Muscle layer of colon (tissue), 2 donors: Measurements from ENCODE around the gene RNF224.

ENCODE experiments used
- H3K27ac ChIP-seq: one replicate; pipeline ENCODE4 v1.7.0; 2013; ENCODE audit warnings: low read depth, mild to moderate bottlenecking, low read length, moderate library complexity
- H3K27me3 ChIP-seq, 2 donors: one replicate each; pipeline ENCODE4 v1.7.0; 2013; ENCODE audit warnings: low read length in 2 of 2, mild to moderate bottlenecking in 2 of 2; ENCODE audit not compliant: insufficient read depth in 2 of 2, control insufficient read depth in 1 of 2
- H3K36me3 ChIP-seq: one replicate; pipeline ENCODE4 v1.7.0; 2013; ENCODE audit warnings: mild to moderate bottlenecking, low read length; ENCODE audit not compliant: insufficient read depth
- H3K4me1 ChIP-seq: one replicate; pipeline ENCODE4 v1.7.0; 2013; ENCODE audit warnings: mild to moderate bottlenecking, low read length; ENCODE audit not compliant: insufficient read depth
- H3K4me3 ChIP-seq, 2 donors: one replicate each; pipeline ENCODE4 v1.7.0; 2013; ENCODE audit warnings: low read length in 2 of 2, low read depth in 1 of 2, mild to moderate bottlenecking in 1 of 2, moderate library complexity in 1 of 2
- H3K9ac ChIP-seq: one replicate; pipeline ENCODE4 v1.7.0; 2013; ENCODE audit warnings: low read length
- H3K9me3 ChIP-seq: one replicate; pipeline ENCODE4 v1.7.0; 2013; ENCODE audit warnings: mild to moderate bottlenecking, low read length
- donor health status: abdominal sarcoma.
- donor health status: Adenocarcinoma of cecum.

RNF224 gene

GRCh38 chr9:137227054-137227852 lies at the start of gene RNF224:
Gene RNF224, plus strand, starts transcription at chr9:137227502. Its CDS starts 834 bp downstream, at chr9:137228336.
- no peak within 1 kb of the TSS for H3K27ac ChIP-seq

GRCh38 chr9:137178201-137178938 lies 48.9 kb upstream of the RNF224 start:
- Histone ChIP-seq H3K36me3 (peaks cover 36% of the 10 kb centered on the region), H3K27me3 (peaks cover 0 to 6% of the 10 kb centered on the region in 2 donors), H3K27ac (no peak overlapping the region), H3K9me3 (no peaks in the 10 kb centered on the region), H3K4me1 (no peaks in the 10 kb centered on the region), H3K4me3 (no peak overlapping the region), H3K9ac (no peak overlapping the region)

More at GRCh38 chr9:137227054-137227852, at the start of gene RNF224:
- Histone ChIP-seq H3K36me3 (no peaks in the 10 kb centered on the region), H3K9ac (no peak within 1 kb of the TSS), H3K27me3 (peaks cover 4 to 52% of the 10 kb centered on the region in 2 donors), H3K4me1 (peaks cover 5% of the 10 kb centered on the region), H3K4me3 (no peak within 1 kb of the TSS), H3K9me3 (no peaks in the 10 kb centered on the region)

GRCh38 chr9:137178939-137179630 lies 48.2 kb upstream of the RNF224 start:
- Histone ChIP-seq H3K9me3 (no peaks in the 10 kb centered on the region), H3K9ac (no peak overlapping the region), H3K27ac (no peak overlapping the region), H3K4me3 (no peak overlapping the region), H3K4me1 (no peaks in the 10 kb centered on the region), H3K36me3 (peaks cover 43% of the 10 kb centered on the region), H3K27me3 (peaks cover 0 to 4% of the 10 kb centered on the region in 2 donors)

- Histone ChIP-seq H3K4me3 (no peak overlapping the region), H3K36me3 (peaks cover 48% of the 10 kb centered on the region), H3K4me1 (no peaks in the 10 kb centered on the region), H3K27me3 (no peaks in the 10 kb centered on the region), H3K9me3 (no peaks in the 10 kb centered on the region), H3K9ac (no peak overlapping the region), H3K27ac (no peak overlapping the region)
Observed at GRCh38 chr9:137179761-137180160, 47.5 kb upstream of the RNF224 start.

GRCh38 chr9:137180491-137180890 lies 46.8 kb upstream of the RNF224 start:
- Histone ChIP-seq H3K4me1 (no peaks in the 10 kb centered on the region), H3K27ac (no peak overlapping the region), H3K4me3 (no peak overlapping the region), H3K9ac (no peak overlapping the region), H3K9me3 (no peaks in the 10 kb centered on the region), H3K27me3 (no peaks in the 10 kb centered on the region), H3K36me3 (peaks cover 54% of the 10 kb centered on the region)

- H3K9me3 ChIP-seq = no peaks in the 10 kb centered on the region
- no peaks in the 10 kb centered on the region for H3K27me3 ChIP-seq
- H3K4me3 ChIP-seq = no peak overlapping the region
- H3K27ac ChIP-seq = no peak overlapping the region
- H3K4me1 ChIP-seq = peaks cover 7% of the 10 kb centered on the region
- H3K36me3 ChIP-seq = peaks cover 65% of the 10 kb centered on the region
- H3K9ac ChIP-seq = no peak overlapping the region
Observed at GRCh38 chr9:137181680-137182079, 45.6 kb upstream of the RNF224 start.

DNA sequence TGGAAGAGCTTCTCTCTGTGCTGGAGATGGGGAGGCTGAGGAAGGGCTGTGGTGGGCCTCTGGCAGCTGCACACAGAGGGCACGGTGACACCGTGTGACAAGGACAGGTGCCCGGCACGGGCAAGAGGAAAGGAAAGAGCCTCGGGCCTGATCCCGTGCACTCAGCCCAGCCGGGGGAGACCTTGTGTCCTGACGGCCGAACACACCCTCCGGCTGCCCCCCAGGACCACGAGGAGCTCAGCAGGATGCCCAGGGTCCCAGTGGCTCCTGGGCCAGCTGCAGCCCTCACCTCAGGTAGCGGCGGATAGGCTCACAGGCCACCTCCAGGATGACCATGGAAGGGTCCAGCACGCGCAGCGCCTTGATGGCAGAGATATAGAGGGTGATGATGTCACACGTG lies 44.5 kb upstream of the RNF224 start:
- H3K9me3 ChIP-seq = no peaks in the 10 kb centered on the region
- H3K27me3 ChIP-seq = no peaks in the 10 kb centered on the region
- H3K4me1 ChIP-seq = peaks cover 19% of the 10 kb centered on the region
- H3K9ac ChIP-seq = no peak overlapping the region
- no peak overlapping the region for H3K27ac ChIP-seq
- H3K36me3 ChIP-seq = peaks cover 69% of the 10 kb centered on the region
- no peak overlapping the region for H3K4me3 ChIP-seq

DNA sequence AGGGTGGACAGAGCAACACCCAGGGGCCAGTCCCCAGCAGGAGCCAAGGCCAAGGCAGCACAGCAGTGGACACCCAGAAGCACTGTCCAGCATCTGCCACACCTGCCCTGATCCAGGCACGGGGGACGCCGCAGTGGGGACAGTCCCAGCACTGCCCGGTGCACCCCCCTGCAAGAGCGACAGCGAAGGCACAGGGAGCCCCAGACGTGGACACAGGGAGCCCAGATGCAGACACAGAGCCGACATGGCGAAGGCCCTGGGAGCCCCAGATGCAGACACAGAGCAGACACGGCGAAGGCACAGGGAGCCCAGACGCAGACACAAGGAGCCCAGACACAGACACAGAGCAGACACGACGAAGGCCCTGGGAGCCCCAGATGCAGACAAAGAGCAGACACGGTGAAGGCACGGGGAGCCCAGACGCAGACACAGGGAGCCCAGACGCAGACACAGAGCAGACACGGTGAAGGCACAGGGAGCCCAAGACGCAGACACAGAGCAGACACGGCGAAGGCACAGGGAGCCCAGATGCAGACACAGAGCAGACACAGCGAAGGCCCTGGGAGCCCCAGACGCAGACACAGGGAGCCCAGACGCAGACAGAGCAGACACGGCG lies 43.2 kb upstream of the RNF224 start:
- Histone ChIP-seq H3K9me3 (no peaks in the 10 kb centered on the region), H3K4me1 (peaks cover 19% of the 10 kb centered on the region), H3K4me3 (no peak overlapping the region), H3K27ac (no peak overlapping the region), H3K9ac (no peak overlapping the region), H3K27me3 (no peaks in the 10 kb centered on the region), H3K36me3 (peaks cover 66% of the 10 kb centered on the region)

DNA sequence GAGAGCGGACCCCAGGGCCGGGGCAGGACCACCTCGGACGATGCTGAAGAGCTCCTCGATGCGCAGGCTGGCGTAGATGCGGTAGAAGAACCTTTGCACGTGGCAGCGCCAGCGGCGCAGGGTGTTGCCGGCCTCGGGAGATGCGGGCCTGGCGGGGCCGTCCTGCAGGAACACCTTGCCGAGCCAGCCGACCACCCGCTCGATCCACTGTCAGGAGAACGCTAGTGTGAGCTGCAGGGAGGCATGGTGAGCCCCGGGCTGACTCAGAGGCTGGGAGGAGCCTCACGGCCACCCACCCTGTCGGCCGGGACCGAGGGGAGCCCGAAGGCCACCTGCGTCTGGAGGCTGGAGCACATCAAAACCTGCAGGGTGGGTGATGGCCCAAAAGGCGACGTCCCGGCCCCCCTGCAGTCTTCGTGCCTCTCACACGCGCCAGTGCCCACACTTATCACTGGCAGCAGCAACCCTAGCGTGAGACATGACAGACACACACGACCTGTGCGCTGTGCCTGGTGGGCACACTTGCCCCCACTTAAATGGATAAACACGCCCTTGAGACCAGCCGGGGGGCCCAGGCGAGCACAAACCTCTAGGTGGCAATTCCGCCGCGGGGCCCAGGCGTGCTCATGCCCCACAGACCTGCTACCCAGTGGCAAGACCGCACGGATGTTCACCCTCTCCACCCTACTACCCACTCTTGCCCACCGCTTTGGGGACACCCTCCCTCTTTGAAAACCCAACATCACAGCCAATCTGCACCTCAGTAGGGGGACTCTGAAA lies 42.2 kb upstream of the RNF224 start:
- peaks cover 60% of the 10 kb centered on the region for H3K36me3 ChIP-seq
- no peaks in the 10 kb centered on the region for H3K27me3 ChIP-seq
- no peak overlapping the region for H3K4me3 ChIP-seq
- peaks cover 28% of the 10 kb centered on the region for H3K4me1 ChIP-seq
- no peak overlapping the region for H3K27ac ChIP-seq
- no peaks in the 10 kb centered on the region for H3K9me3 ChIP-seq
- H3K9ac ChIP-seq = no peak overlapping the region

GRCh38 chr9:137185921-137186320 lies 41.4 kb upstream of the RNF224 start:
- Histone ChIP-seq H3K4me1 (peaks cover 32% of the 10 kb centered on the region), H3K4me3 (no peak overlapping the region), H3K36me3 (peaks cover 62% of the 10 kb centered on the region), H3K9me3 (no peaks in the 10 kb centered on the region), H3K27ac (no peak overlapping the region), H3K27me3 (no peaks in the 10 kb centered on the region), H3K9ac (no peak overlapping the region)
